IMR-90 (cell line): Measurements from ENCODE around the gene CPNE1. TPM values are rescaled to one million over a fixed set of nuclear protein-coding genes. Genes with fewer than 3 reads are reported as not detected.

ENCODE experiments used
- ATAC-seq: fragments of 200-7000 bp; cut with Tn5 transposase; 2 replicates; pipeline ENCODE4 v1.9.1; 2020; ENCODE audit warnings: low read depth, mild to moderate bottlenecking, moderate library complexity
- BruUV-seq: library from RNA; stranded (reverse); fragments of 400-500 nt; replicated peaks from 2 replicates; lab custom pipeline; 2021; lab: Mats Ljungman, UMichigan
- CTCF ChIA-PET: fragments of 300-600 bp; formaldehyde crosslinking; extraction: SDS; loops from one replicate; lab custom pipeline; 2021; ENCODE audit warnings: antibody characterized with exemption; lab: Yijun Ruan, JAX
- POLR2A ChIA-PET: fragments of 300-600 bp; sonication (Branson Sonifier 250); formaldehyde crosslinking; loops from one replicate; lab custom pipeline; 2022; ENCODE audit warnings: antibody characterized with exemption; ENCODE audit not compliant: unreplicated experiment; lab: Charles Lee
- DNase-seq: peaks from one replicate; pipeline ENCODE4 v3.0.0; 2013
- H2AFZ ChIP-seq: replicated peaks from 2 replicates; pipeline ENCODE3; 2013; ENCODE audit warnings: low read length, mild to moderate bottlenecking; ENCODE audit not compliant: poor library complexity
- H2AK5ac ChIP-seq: 2 replicates; pipeline ENCODE4 v1.6.1; 2013; ENCODE audit warnings: low read depth, low read length, inconsistent platforms
- H2AK9ac ChIP-seq: replicated peaks from 2 replicates; pipeline ENCODE3; 2013; ENCODE audit warnings: mild to moderate bottlenecking, low read depth, low read length, moderate library complexity; ENCODE audit not compliant: poor library complexity
- H2BK120ac ChIP-seq: 2 replicates; pipeline ENCODE4 v1.6.1; 2013; ENCODE audit warnings: low read depth, low read length, inconsistent platforms
- H2BK15ac ChIP-seq: 3 replicates; pipeline ENCODE4 v1.6.1; 2013; ENCODE audit warnings: low read depth, low read length, inconsistent platforms
- H2BK20ac ChIP-seq: 2 replicates; pipeline ENCODE4 v1.6.1; 2013; ENCODE audit warnings: low read depth, mild to moderate bottlenecking, inconsistent platforms, low read length, moderate library complexity
- H2BK5ac ChIP-seq: 2 replicates; pipeline ENCODE4 v1.6.1; 2013; ENCODE audit warnings: mild to moderate bottlenecking, low read depth, low read length, inconsistent platforms; ENCODE audit not compliant: poor library complexity, severe bottlenecking
- H3K14ac ChIP-seq: replicated peaks from 2 replicates; pipeline ENCODE4 v1.6.1; 2013; ENCODE audit warnings: low read depth, low read length, inconsistent platforms
- H3K18ac ChIP-seq: 2 replicates; pipeline ENCODE4 v1.6.1; 2013; ENCODE audit warnings: low read depth, low read length, control low read depth
- H3K23ac ChIP-seq: 2 replicates; pipeline ENCODE4 v1.6.1; 2013; ENCODE audit warnings: low read depth, low read length, inconsistent platforms
- H3K27ac ChIP-seq: 2 replicates; pipeline ENCODE4 v1.5.1; 2013; ENCODE audit warnings: mild to moderate bottlenecking, control low read depth, low read length; ENCODE audit not compliant: insufficient read depth
- H3K27me3 ChIP-seq: 2 replicates; pipeline ENCODE4 v1.6.1; 2013; ENCODE audit warnings: low read length; ENCODE audit not compliant: control insufficient read depth, insufficient read depth
- H3K36me3 ChIP-seq: 2 replicates; pipeline ENCODE4 v1.6.1; 2013; ENCODE audit warnings: low read length, mixed read lengths; ENCODE audit not compliant: control insufficient read depth, insufficient read depth
- H3K4ac ChIP-seq: 2 replicates; pipeline ENCODE4 v1.6.1; 2013; ENCODE audit warnings: low read depth, low read length, inconsistent platforms
- H3K4me1 ChIP-seq: 2 replicates; pipeline ENCODE4 v1.6.1; 2013; ENCODE audit warnings: low read length, mixed read lengths; ENCODE audit not compliant: control insufficient read depth, insufficient read depth
- H3K4me2 ChIP-seq: 2 replicates; pipeline ENCODE4 v1.6.1; 2013; ENCODE audit warnings: low read depth, mild to moderate bottlenecking, control low read depth, low read length, moderate library complexity
- H3K4me3 ChIP-seq: 2 replicates; pipeline ENCODE4 v1.5.1; 2013; ENCODE audit warnings: low read depth, mild to moderate bottlenecking, control low read depth, low read length, moderate library complexity; ENCODE audit not compliant: insufficient read depth
- H3K56ac ChIP-seq: 2 replicates; pipeline ENCODE4 v1.6.1; 2013; ENCODE audit warnings: low read length, inconsistent platforms; ENCODE audit not compliant: insufficient read depth; ENCODE audit errors: extremely low read depth
- H3K79me1 ChIP-seq, 2 experiments: 2 replicates each; pipeline ENCODE4 v1.6.1; 2013; ENCODE audit warnings: low read length in 2 of 2, inconsistent platforms in 1 of 2, low read depth in 1 of 2
- H3K9ac ChIP-seq: 2 replicates; pipeline ENCODE4 v1.6.1; 2013; ENCODE audit warnings: low read depth, low read length, control low read depth
- H3K9me1 ChIP-seq: 2 replicates; pipeline ENCODE4 v1.6.1; 2013; ENCODE audit warnings: low read length, inconsistent platforms; ENCODE audit not compliant: insufficient read depth
- H3K9me3 ChIP-seq: 2 replicates; pipeline ENCODE4 v1.6.1; 2013; ENCODE audit warnings: low read length; ENCODE audit not compliant: control insufficient read depth, insufficient read depth
- H4K20me1 ChIP-seq: 2 replicates; pipeline ENCODE4 v1.6.1; 2013; ENCODE audit warnings: low read length, inconsistent platforms; ENCODE audit not compliant: insufficient read depth
- H4K5ac ChIP-seq: 2 replicates; pipeline ENCODE4 v1.6.1; 2013; ENCODE audit warnings: mild to moderate bottlenecking, low read depth, low read length, control low read depth
- H4K8ac ChIP-seq, 2 experiments: 2 replicates each; pipeline ENCODE4 v1.6.1; 2013; ENCODE audit warnings: low read depth in 2 of 2, low read length in 2 of 2, control low read depth in 1 of 2, inconsistent platforms in 1 of 2
- H4K91ac ChIP-seq: 2 replicates; pipeline ENCODE4 v1.6.1; 2013; ENCODE audit warnings: low read depth, low read length, inconsistent platforms; ENCODE audit not compliant: insufficient read depth
- BHLHE40 ChIP-seq: fragments of 150-350 bp; IDR thresholded peaks from 2 replicates; pipeline ENCODE4 v1.6.1; 2016; ENCODE audit warnings: mild to moderate bottlenecking, low read depth, low read length
- CEBPB ChIP-seq: IDR thresholded peaks from 2 replicates; pipeline ENCODE4 v1.6.1; 2012; ENCODE audit warnings: low read depth, low read length, improper control_type of control experiment
- FOS ChIP-seq: fragments of 150-350 bp; IDR thresholded peaks from 2 replicates; pipeline ENCODE4 v1.6.1; 2016; ENCODE audit warnings: low read depth, low read length
- MAFK ChIP-seq: IDR thresholded peaks from 2 replicates; pipeline ENCODE4 v1.6.1; 2012; ENCODE audit warnings: low read depth, low read length, improper control_type of control experiment
- MAZ ChIP-seq: IDR thresholded peaks from 2 replicates; pipeline ENCODE4 v1.6.1; 2012; ENCODE audit warnings: low read depth, mild to moderate bottlenecking, low read length, improper control_type of control experiment, moderate library complexity, borderline replicate concordance
- MXI1 ChIP-seq: IDR thresholded peaks from 2 replicates; pipeline ENCODE4 v1.6.1; 2012; ENCODE audit warnings: low read depth, mild to moderate bottlenecking, low read length, moderate library complexity, borderline replicate concordance
- NFE2L2 ChIP-seq: fragments of 150-350 bp; IDR thresholded peaks from 2 replicates; pipeline ENCODE4 v1.6.1; 2016; ENCODE audit warnings: low read depth, mild to moderate bottlenecking, low read length
- POLR2A ChIP-seq: IDR thresholded peaks from 2 replicates; pipeline ENCODE4 v1.6.1; 2012; ENCODE audit warnings: mild to moderate bottlenecking, low read depth, low read length
- RAD21 ChIP-seq: IDR thresholded peaks from 2 replicates; pipeline ENCODE4 v1.6.1; 2012; ENCODE audit warnings: low read length, improper control_type of control experiment
- RFX5 ChIP-seq: IDR thresholded peaks from 2 replicates; pipeline ENCODE4 v1.8.0; 2012; ENCODE audit warnings: low read depth, mild to moderate bottlenecking, low read length, moderate library complexity
- SMC3 ChIP-seq: fragments of 150-350 bp; IDR thresholded peaks from 2 replicates; pipeline ENCODE4 v1.6.1; 2016; ENCODE audit warnings: low read depth, mild to moderate bottlenecking, antibody characterized with exemption, low read length, moderate library complexity
- WGBS, 2 experiments: methylation state at CpG; one replicate each; pipeline versions ENCODE4 v1.1.5 to v1.1.7; 2013; ENCODE audit warnings: missing lambda C conversion rate in 2 of 2; ENCODE audit not compliant: insufficient read length in 1 of 2; ENCODE audit errors: extremely low coverage in 2 of 2; 5-methylcytosine and 5-hydroxymethylcytosine counted together
- dilution Hi-C: fragments of 300-500 bp; cut with HindIII; formaldehyde crosslinking; loops from one replicate; pipeline ENCODE4 v1.14.3; 2018; ENCODE audit warnings: low sequenced_read_pairs; ENCODE audit not compliant: unreplicated experiment
- in situ Hi-C: fragments of 300-500 bp; cut with MboI; formaldehyde crosslinking; loops from 3 replicates; pipeline ENCODE4 v1.14.3; 2019; ENCODE audit warnings: low sequenced_read_pairs, inconsistent platforms, mixed read lengths
- intact Hi-C: fragments of 100-400 bp; cut with micrococcal nuclease; formaldehyde crosslinking; loops from 2 replicates; pipeline ENCODE4 v1.10.0; 2022
- microRNA-seq, 2 experiments: library from miRNA; stranded (forward) in 1 of 2; unstranded in 1 of 2; fragments of 10-50 nt in 1 of 2; fragments of <30 nt in 1 of 2; gene quantifications in 1 of 2; microRNA quantifications in 1 of 2; one replicate each; pipeline versions ENCODE3 to v1.1.0; 2013 to 2020; ENCODE audit not compliant: insufficient read depth in 1 of 2, insufficient read length in 1 of 2, unreplicated experiment in 1 of 2
- polyA plus RNA-seq, 3 experiments: library from polyadenylated mRNA; depleted of rRNA; stranded (reverse); fragments of >200 nt; gene quantifications; 2 replicates each; pipeline ENCODE4 v1.2.3, GENCODE V29; 2012; ENCODE audit warnings: low replicate concordance in 1 of 3
- small RNA-seq, 5 experiments: library from RNA; depleted of rRNA; stranded (forward); fragments of <200 nt; gene quantifications; one replicate each; pipeline ENCODE3, GENCODE V24; 2012
- total RNA-seq: library from RNA; depleted of rRNA; stranded (reverse); fragments of >200 nt; gene quantifications from 2 replicates; pipeline ENCODE4 v1.2.3, GENCODE V29; 2012; rRNA removed
- TF ChIP-seq, protein P1 (sequence below): fragments of 150-350 bp; IDR thresholded peaks from 2 replicates; pipeline ENCODE4 v1.6.1; 2016; ENCODE audit warnings: low read depth, mild to moderate bottlenecking, low read length, moderate library complexity, borderline replicate concordance

Gene CPNE1
- total and polyA plus RNA-seq, 2 of the 4 experiments (the other 2 are of a cell fraction) = 163 to 165 TPM

GRCh38 chr20:35576816-35577215, 87.9 kb downstream of the CPNE1 start:
- H2BK120ac ChIP-seq = no peak overlapping the region

More at GRCh38 chr20:35576816-35577215, 87.9 kb downstream of the CPNE1 start:
- no peak for DNase-seq
- Histone ChIP-seq H3K4ac (no peak overlapping the region), H3K56ac (no peak overlapping the region), H2AK9ac (no peak overlapping the region), H3K9me1 (no peaks in the 10 kb centered on the region), H3K9me3 (peaks cover 3% of the 10 kb centered on the region; the same call in 1 of the 2 replicates), H3K4me1 (no peaks in the 10 kb centered on the region), H2BK15ac (no peak overlapping the region), H3K27ac (no peak overlapping the region), H4K8ac (no peak overlapping the region), H2BK5ac (no peak overlapping the region), H3K79me1 (no peaks in the 10 kb centered on the region), H3K14ac (no peak overlapping the region), H3K27me3 (peaks cover 12% of the 10 kb centered on the region; the same call in 1 of the 2 replicates), H3K36me3 (no peaks in the 10 kb centered on the region; the same call in 1 of the 2 replicates), H3K4me3 (no peak overlapping the region), H2AFZ (no peak overlapping the region), H2BK20ac (no peak overlapping the region), H4K91ac (no peak overlapping the region), H4K20me1 (no peaks in the 10 kb centered on the region), H3K23ac (no peak overlapping the region), H2AK5ac (no peak overlapping the region), H4K5ac (no peak overlapping the region), H3K9ac (no peak overlapping the region), H3K4me2 (no peak overlapping the region), H3K18ac (no peak overlapping the region)
- ChIA-PET POLR2A (no interaction called here), CTCF (no interaction called here)
- BruUV-seq = no TSS peak
- ATAC-seq = no peak
- intact Hi-C loops = no loop called here
- dilution Hi-C loops = no loop called here
- in situ Hi-C loops = no loop called here
- WGBS, 2 experiments = 0% methylated on average over 1 of the region's 3 CpGs; no CpG with 5 or more reads in 1 of the 2 experiments
- no peak for TF ChIP-seq RFX5
- TF ChIP-seq NFE2L2 = no peak
- TF ChIP-seq MAFK = no peak
- no peak for TF ChIP-seq RAD21
- no peak for TF ChIP-seq SMC3
- TF ChIP-seq, protein P1, sequence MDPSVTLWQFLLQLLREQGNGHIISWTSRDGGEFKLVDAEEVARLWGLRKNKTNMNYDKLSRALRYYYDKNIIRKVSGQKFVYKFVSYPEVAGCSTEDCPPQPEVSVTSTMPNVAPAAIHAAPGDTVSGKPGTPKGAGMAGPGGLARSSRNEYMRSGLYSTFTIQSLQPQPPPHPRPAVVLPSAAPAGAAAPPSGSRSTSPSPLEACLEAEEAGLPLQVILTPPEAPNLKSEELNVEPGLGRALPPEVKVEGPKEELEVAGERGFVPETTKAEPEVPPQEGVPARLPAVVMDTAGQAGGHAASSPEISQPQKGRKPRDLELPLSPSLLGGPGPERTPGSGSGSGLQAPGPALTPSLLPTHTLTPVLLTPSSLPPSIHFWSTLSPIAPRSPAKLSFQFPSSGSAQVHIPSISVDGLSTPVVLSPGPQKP = no peak
- no peak for TF ChIP-seq MAZ
- TF ChIP-seq BHLHE40 = no peak
- TF ChIP-seq CEBPB = no peak
- TF ChIP-seq MXI1 = no peak
- no peak for TF ChIP-seq POLR2A
- TF ChIP-seq FOS = no peak

Small RNA genes within 50 kb of the gene (microRNA-seq; reads per million reads assigned to microRNA genes)
- gene RNU6-759P (ENCODE audit: insufficient read depth, insufficient read length) = not detected
- not detected for gene RPL37P1 (ENCODE audit: insufficient read depth, insufficient read length)

Small RNA genes within 50 kb of the gene (small RNA-seq; reads per million reads assigned to genes)
- 0 to 1.8 (median 0) reads per million in 5 experiments for gene RNU6-759P
- 0 reads per million in 5 experiments for gene RPL37P1

Other genes with a start within 250 kb of the CPNE1 start
- gene GDF5, start 226.7 kb downstream of the CPNE1 start, total RNA-seq = 27.5 and 32.6 TPM in 2 replicates
- gene GDF5, start 226.7 kb downstream of the CPNE1 start, polyA plus RNA-seq (2012; rRNA removed) = 24.6 and 28.2 TPM in 2 replicates
- gene CEP250, start 209.3 kb downstream of the CPNE1 start, total RNA-seq = 35.1 and 38.3 TPM in 2 replicates
- gene CEP250, start 209.3 kb downstream of the CPNE1 start, polyA plus RNA-seq (2012; rRNA removed) = 22.7 and 23.9 TPM in 2 replicates
- gene C20orf173, start 135.2 kb downstream of the CPNE1 start, total RNA-seq = not detected in 2 replicates
- gene C20orf173, start 135.2 kb downstream of the CPNE1 start, polyA plus RNA-seq (2012; rRNA removed) = not detected in 2 replicates
- gene ERGIC3, start 122.8 kb downstream of the CPNE1 start, total RNA-seq = 438 and 487 TPM in 2 replicates
- gene ERGIC3, start 122.8 kb downstream of the CPNE1 start, polyA plus RNA-seq (2012; rRNA removed) = 434 and 437 TPM in 2 replicates
- gene SPAG4, start 49.1 kb downstream of the CPNE1 start, total RNA-seq = 1.8 and 1.9 TPM in 2 replicates
- 5.5 and 5.8 TPM in 2 replicates for gene SPAG4, start 49.1 kb downstream of the CPNE1 start, polyA plus RNA-seq (2012; rRNA removed)
- gene RBM12, start within 50 bp of the CPNE1 start, total RNA-seq = 65.8 and 69.4 TPM in 2 replicates
- 44.7 and 51.2 TPM in 2 replicates for gene RBM12, start within 50 bp of the CPNE1 start, polyA plus RNA-seq (2012; rRNA removed)
- 11.4 and 16.5 TPM in 2 replicates for gene NFS1, start 34.5 kb upstream of the CPNE1 start, total RNA-seq
- gene NFS1, start 34.5 kb upstream of the CPNE1 start, polyA plus RNA-seq (2012; rRNA removed) = 31.4 and 35.6 TPM in 2 replicates
- 223 and 397 TPM in 2 replicates for gene ROMO1, start 34.5 kb upstream of the CPNE1 start, total RNA-seq
- 555 and 601 TPM in 2 replicates for gene ROMO1, start 34.5 kb upstream of the CPNE1 start, polyA plus RNA-seq (2012; rRNA removed)
- gene RBM39, start 77.4 kb upstream of the CPNE1 start, total RNA-seq = 166 and 280 TPM in 2 replicates
- gene RBM39, start 77.4 kb upstream of the CPNE1 start, polyA plus RNA-seq (2012; rRNA removed) = 74.3 and 106 TPM in 2 replicates
- 22.0 and 30.3 TPM in 2 replicates for gene PHF20, start 107.1 kb upstream of the CPNE1 start, total RNA-seq
- 22.5 and 23.6 TPM in 2 replicates for gene PHF20, start 107.1 kb upstream of the CPNE1 start, polyA plus RNA-seq (2012; rRNA removed)